LoVo (cell line): ENCODE data around the gene FAM72A.
A peak's percentile ranks its signal among the peaks of the same experiment; 100 is the strongest.
"Not testable (repeated sequence)": the region's sequence is repeated elsewhere in the genome, so short reads cannot be mapped to it uniquely, and the experiment has no call there.

ENCODE experiments used
- DNase-seq: peaks from one replicate; pipeline ENCODE4 v3.0.0-alpha.2; 2016; ENCODE audit warnings: low spot score

Gene FAM72A

GRCh38 chr1:206215600-206216392 lies 13.2 kb upstream of the FAM72A start:
- not testable (repeated sequence) for DNase-seq

GRCh38 chr1:206210802-206211201 lies 8.2 kb upstream of the FAM72A start:
- DNase-seq = not testable (repeated sequence)

DNA sequence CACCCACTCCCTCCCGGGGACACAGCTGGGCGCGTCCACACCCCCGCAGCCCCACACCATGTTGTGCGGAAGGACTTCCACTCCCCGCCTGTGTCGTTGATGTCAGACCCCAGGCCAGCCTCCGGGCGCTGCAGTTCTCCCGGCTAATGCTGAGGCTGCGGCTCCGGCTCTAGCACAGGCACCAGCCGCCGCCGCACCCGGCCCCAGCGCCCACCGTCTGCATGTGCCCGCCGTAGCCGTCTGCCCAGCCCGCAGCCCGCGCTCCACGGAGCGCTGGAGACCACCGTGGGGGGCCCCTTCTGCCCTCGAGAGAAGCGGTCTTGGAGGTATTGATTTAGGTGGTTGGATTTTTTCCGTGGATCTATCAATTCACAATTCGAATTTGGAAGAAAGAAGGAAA lies 2.9 kb upstream of the FAM72A start:
- DNase-seq = not testable (repeated sequence)

- not testable (repeated sequence) for DNase-seq
These were observed 2.2 kb upstream of the FAM72A start for GRCh38 chr1:206204871-206205270.

DNA sequence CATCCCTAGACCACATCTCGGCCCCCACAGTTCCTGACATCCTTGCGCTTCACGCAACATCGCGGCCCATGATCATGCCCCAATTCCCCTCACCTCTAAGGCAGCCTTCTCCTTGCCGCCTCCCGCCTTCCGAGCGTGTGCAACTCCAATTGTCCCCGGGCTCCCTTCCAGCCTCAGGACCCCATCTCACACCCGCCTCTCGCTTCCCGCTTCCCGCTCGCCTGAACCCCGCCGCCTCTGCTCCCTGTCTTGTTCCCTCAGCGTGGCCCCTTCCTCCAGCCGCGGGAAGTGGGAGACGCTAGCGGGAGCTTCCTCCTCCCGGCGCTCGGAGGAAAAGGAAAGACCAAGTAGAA lies 1.5 kb upstream of the FAM72A start:
- not testable (repeated sequence) for DNase-seq

- DNase-seq = peak; percentile 1
These were observed 922 bp upstream of the FAM72A start, which contains the start of gene SRGAP2 for GRCh38 chr1:206203364-206204158. Gene SRGAP2, plus strand, starts transcription at chr1:206203541. Its CDS starts 2,430 bp downstream, at chr1:206205971.

GRCh38 chr1:206196748-206197424 lies 5.8 kb downstream of the FAM72A start:
- peak; percentile 4 for DNase-seq

DNA sequence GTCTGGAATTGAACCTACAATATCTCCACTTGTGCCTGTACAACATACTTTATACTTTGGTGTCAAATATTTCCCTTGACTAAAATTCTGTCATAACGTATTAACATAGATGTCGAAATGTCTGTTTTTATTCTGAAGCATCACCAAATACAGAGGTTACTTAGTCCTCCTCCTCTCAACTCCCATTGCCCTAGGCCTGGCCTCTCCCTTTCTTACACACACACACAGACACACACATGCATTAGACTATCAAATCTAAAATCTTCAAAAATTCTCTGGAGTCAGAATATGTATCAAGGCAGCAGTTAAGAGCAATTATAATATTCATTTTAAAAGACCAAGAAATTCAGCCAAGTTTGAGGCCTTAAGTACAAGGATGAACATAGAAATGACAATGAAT lies 7.5 kb downstream of the FAM72A start:
- DNase-seq = not testable (repeated sequence)

GRCh38 chr1:206186826-206187225 lies 15.8 kb downstream of the FAM72A start:
- DNase-seq = not testable (repeated sequence)

DNA sequence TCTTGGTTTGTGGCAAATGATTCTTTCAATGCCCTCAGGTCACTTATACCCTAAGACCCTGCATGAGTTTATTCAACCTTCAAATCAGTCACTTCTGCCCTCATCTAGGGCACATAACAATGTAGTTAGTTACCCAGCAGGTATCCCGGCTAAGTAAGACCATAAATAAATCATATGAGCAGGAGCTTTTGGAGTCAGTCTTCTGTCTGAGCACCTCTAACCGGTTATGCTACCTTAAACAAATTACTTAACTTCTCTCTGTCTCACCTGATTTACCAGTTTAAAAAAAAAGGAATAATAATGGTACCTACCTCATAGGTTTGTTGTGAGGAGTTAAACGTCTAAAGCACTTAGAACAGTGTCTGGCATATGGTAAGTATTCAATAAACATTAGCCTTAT lies 16.9 kb downstream of the FAM72A start:
- not testable (repeated sequence) for DNase-seq

DNA sequence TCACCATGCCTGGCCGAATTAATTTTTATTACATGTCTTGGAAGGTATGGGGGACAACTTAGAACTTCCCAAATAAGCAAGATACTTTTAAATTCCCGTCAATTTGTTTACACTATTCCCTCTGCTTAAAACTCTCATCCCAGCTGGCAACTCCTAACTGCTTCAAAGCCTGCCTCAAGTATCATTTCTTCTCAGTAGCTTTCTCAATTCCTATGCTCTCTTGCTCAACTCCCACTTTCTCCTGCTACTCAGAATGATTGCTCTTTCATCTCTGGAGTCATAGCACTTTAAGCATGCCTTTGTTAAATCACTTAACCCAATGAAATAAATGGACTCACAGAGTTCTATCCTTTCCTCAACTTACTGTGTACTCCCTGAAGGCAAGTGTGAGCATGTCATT lies 18.9 kb downstream of the FAM72A start:
- not testable (repeated sequence) for DNase-seq

GRCh38 chr1:206182368-206183317 lies 20.0 kb downstream of the FAM72A start:
- not testable (repeated sequence) for DNase-seq

DNA sequence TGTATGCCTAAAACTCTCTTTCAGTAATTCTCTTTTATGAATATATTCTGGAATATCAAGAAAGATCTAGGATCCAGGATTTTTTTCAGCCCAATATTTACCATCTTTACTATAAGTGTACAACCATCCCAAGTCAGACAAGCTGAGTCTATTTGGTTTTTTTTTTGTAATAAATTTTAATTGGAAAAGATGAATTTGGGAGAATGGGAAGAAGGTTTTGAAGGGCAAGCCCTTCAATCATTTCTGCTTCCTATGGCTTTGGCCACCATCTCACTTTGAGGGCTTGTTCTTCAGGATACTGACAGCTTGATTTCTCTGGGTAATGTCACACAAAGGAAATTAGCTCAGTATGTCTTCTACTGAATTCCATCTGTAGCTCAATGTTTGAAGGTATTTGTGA lies 23.0 kb downstream of the FAM72A start:
- DNase-seq = not testable (repeated sequence)

DNA sequence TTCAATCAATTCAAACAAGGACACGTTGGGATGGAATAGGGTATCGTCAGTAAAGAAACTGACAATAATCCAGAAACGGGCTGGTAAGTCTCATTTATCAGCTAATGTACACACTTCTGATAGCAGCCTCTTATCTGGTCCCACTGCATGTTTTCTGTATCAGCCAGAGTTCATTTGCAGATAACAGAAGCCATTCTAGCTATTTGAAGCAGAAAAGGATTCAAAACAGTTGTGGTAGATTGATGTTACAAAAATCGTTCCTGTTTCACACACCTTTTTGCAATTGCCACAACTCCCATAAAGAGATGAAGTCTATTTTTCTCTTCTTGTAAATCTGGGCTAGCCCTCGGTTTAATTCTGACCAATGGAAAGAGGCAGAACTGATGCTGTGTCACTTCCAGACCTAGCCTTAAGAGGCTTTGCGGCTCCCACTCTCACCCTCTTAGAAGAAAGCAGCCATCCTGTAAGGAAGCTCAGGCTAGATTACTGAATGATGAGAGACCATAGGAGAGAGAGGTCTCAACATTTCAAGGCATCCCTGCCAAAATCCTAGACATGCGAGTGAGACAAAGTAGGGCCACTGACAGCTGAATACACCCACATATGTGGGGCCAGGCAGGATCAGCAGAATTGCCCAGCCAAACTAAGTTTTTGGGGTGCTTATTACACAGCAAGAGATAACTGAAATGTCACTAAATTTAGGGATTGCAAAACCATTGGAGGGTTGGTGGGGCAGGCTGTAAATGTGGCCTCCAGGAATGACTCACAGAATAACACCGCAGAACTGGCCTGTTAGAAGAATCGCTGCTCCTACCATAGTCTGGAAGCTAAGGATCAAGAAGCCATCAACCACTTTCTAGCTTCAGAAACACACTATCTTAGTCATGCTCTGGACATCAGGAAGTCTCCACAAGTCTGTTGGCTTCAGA lies 24.3 kb downstream of the FAM72A start:
- DNase-seq = not testable (repeated sequence)

DNA sequence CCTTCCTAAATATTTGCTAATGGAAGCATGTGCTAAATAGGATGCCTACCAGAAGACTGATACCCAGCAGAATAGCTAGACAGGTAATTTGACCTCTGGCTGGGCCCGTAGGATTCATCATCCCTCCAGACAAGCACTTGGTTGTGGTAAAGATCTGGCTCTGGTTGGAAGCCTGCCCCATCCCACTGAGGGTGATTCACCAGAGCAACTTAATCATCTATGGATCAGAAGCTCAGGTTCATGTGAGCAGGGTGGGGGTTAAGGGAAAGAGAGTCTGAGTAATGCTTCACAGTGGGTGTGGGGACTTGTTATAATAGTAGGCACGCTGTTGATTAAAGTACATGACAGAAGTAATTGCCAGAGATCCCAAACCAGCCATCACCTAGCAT lies 26.5 kb downstream of the FAM72A start:
- not testable (repeated sequence) for DNase-seq

GRCh38 chr1:206175459-206176113 lies 27.1 kb downstream of the FAM72A start:
- not testable (repeated sequence) for DNase-seq

- DNase-seq = not testable (repeated sequence)
These were observed 28.3 kb downstream of the FAM72A start for GRCh38 chr1:206174182-206174868.

GRCh38 chr1:206173110-206173719 lies 29.4 kb downstream of the FAM72A start:
- not testable (repeated sequence) for DNase-seq

GRCh38 chr1:206169794-206170193 lies 32.8 kb downstream of the FAM72A start:
- not testable (repeated sequence) for DNase-seq
